ENCODE data around the gene TMIGD3. TPM values are rescaled to one million over a fixed set of nuclear protein-coding genes. Genes with fewer than 3 reads are reported as not detected.

TMIGD3 gene
- total RNA-seq, 1 experiment from 2014 or later: not detected

GRCh38 chr1:111542187-111542586, 38.8 kb upstream of the TMIGD3 start:
- DNase-seq (ENCODE audit: low read depth, low spot score) (no peak), ATAC-seq (no peak)
- intact Hi-C loops (cut with micrococcal nuclease; ENCODE audit: unreplicated experiment) (no loop called here), in situ Hi-C loops (cut with HindIII; ENCODE audit: low pct_unique_long_range_greater_than_20kb, low sequenced_read_pairs) (no loop called here)
- H3K36me3 ChIP-seq (ENCODE audit: control insufficient read depth, insufficient read depth, low read length): no peaks in the 10 kb centered on the region
- ChIA-PET CTCF (no interaction called here), POLR2A (no interaction called here)
- H3K4me3 ChIP-seq (ENCODE audit: low read depth in 2 of 2, low read length in 2 of 2): no peak overlapping the region
- no peak overlapping the region for H3K27ac ChIP-seq (ENCODE audit: low read length)
- H3K4me1 ChIP-seq (ENCODE audit: control insufficient read depth, insufficient read depth, low read length): no peaks in the 10 kb centered on the region
- no peak for TF ChIP-seq POLR2AphosphoS5 (IDR thresholded peaks at IDR 0.05; ENCODE audit: low read depth, low read length)
- TF ChIP-seq TCF7L2 (IDR thresholded peaks at IDR 0.05; ENCODE audit: low read depth, low read length): no peak
- no peak for TF ChIP-seq CTCF (IDR thresholded peaks at IDR 0.05)
- TF ChIP-seq REST (IDR thresholded peaks at IDR 0.05; ENCODE audit: insufficient read depth in 1 of 2, low read depth in 2 of 2, low read length in 1 of 2): no peak
- no peak for TF ChIP-seq SIN3A (IDR thresholded peaks at IDR 0.05; ENCODE audit: borderline replicate concordance, insufficient read depth, low read depth, low read length)
- no TSS peak for BruUV-seq (replicated peaks)
- no peaks in the 10 kb centered on the region for H3K27me3 ChIP-seq (ENCODE audit: control insufficient read depth, insufficient read depth, low read length)
- H3K9me3 ChIP-seq (ENCODE audit: control insufficient read depth, insufficient read depth, low read depth, low read length): no peaks in the 10 kb centered on the region

GRCh38 chr1:111541721-111542120, 38.3 kb upstream of the TMIGD3 start:
- BruUV-seq (replicated peaks): no TSS peak
- H3K4me3 ChIP-seq (ENCODE audit: low read depth in 2 of 2, low read length in 2 of 2): no peak overlapping the region
- in situ Hi-C loops (cut with HindIII; ENCODE audit: low pct_unique_long_range_greater_than_20kb, low sequenced_read_pairs) (no loop called here), intact Hi-C loops (cut with micrococcal nuclease; ENCODE audit: unreplicated experiment) (no loop called here)
- ATAC-seq: no peak
- no peak overlapping the region for H3K27ac ChIP-seq (ENCODE audit: low read length)
- H3K9me3 ChIP-seq (ENCODE audit: control insufficient read depth, insufficient read depth, low read depth, low read length): no peaks in the 10 kb centered on the region
- H3K36me3 ChIP-seq (ENCODE audit: control insufficient read depth, insufficient read depth, low read length): no peaks in the 10 kb centered on the region
- no peaks in the 10 kb centered on the region for H3K27me3 ChIP-seq (ENCODE audit: control insufficient read depth, insufficient read depth, low read length)
- ChIA-PET POLR2A (interaction anchor here (0.6 kb wide), 1 partner anchor 12 kb away, joined by 3 read pairs; no protein-coding TSS in a partner anchor), CTCF (no interaction called here)
- DNase-seq (ENCODE audit: low read depth, low spot score): no peak
- no peaks in the 10 kb centered on the region for H3K4me1 ChIP-seq (ENCODE audit: control insufficient read depth, insufficient read depth, low read length)
- no peak for TF ChIP-seq REST (IDR thresholded peaks at IDR 0.05; ENCODE audit: insufficient read depth in 1 of 2, low read depth in 2 of 2, low read length in 1 of 2)
- TF ChIP-seq TCF7L2 (IDR thresholded peaks at IDR 0.05; ENCODE audit: low read depth, low read length): no peak
- TF ChIP-seq SIN3A (IDR thresholded peaks at IDR 0.05; ENCODE audit: borderline replicate concordance, insufficient read depth, low read depth, low read length): no peak
- TF ChIP-seq POLR2AphosphoS5 (IDR thresholded peaks at IDR 0.05; ENCODE audit: low read depth, low read length): no peak
- TF ChIP-seq CTCF (IDR thresholded peaks at IDR 0.05): no peak
